Aorta (tissue), 5 donors: ENCODE results near the gene USP12. TPM values are rescaled to one million over a fixed set of nuclear protein-coding genes. Genes with fewer than 3 reads are reported as not detected.

Experiments
- ATAC-seq: fragments of 200-7000 bp; cut with Tn5 transposase; one replicate; pipeline ENCODE4 v1.9.1; 2022; ENCODE audit warnings: moderate library complexity; ENCODE audit not compliant: low FRiP score
- DNase-seq, 2 donors: peaks; one replicate each; pipeline ENCODE4 v3.0.0-alpha.2; 2020
- H3K27ac ChIP-seq, 2 donors: one replicate each; pipeline ENCODE4 v1.5.1; 2013; ENCODE audit warnings: low read length in 2 of 2, mild to moderate bottlenecking in 2 of 2, moderate library complexity in 2 of 2, control low read depth in 1 of 2, inconsistent platforms in 1 of 2, low read depth in 1 of 2
- H3K27me3 ChIP-seq, 2 donors: one replicate each; pipeline ENCODE4 v1.6.1; 2013; ENCODE audit warnings: control low read depth in 1 of 2, low read length in 1 of 2, mild to moderate bottlenecking in 1 of 2, moderate library complexity in 1 of 2; ENCODE audit not compliant: insufficient read depth in 2 of 2, control insufficient read depth in 1 of 2
- H3K36me3 ChIP-seq, 2 donors: one replicate each; pipeline ENCODE4 v1.6.1; 2013; ENCODE audit warnings: control low read depth in 1 of 2, low read length in 1 of 2, mild to moderate bottlenecking in 1 of 2; ENCODE audit not compliant: insufficient read depth in 2 of 2, control insufficient read depth in 1 of 2
- H3K4me1 ChIP-seq, 2 donors: one replicate each; pipeline ENCODE4 v1.6.1; 2013; ENCODE audit warnings: low read length in 2 of 2, control low read depth in 1 of 2, mild to moderate bottlenecking in 1 of 2, moderate library complexity in 1 of 2; ENCODE audit not compliant: insufficient read depth in 2 of 2, control insufficient read depth in 1 of 2
- H3K4me3 ChIP-seq, 2 donors: one replicate each; pipeline ENCODE4 v1.5.1; 2013; ENCODE audit warnings: low read length in 2 of 2, control low read depth in 1 of 2, mild to moderate bottlenecking in 1 of 2
- H3K9me3 ChIP-seq: one replicate; pipeline ENCODE4 v1.6.1; 2013; ENCODE audit warnings: mild to moderate bottlenecking, low read length; ENCODE audit not compliant: control insufficient read depth
- WGBS, 2 donors: extraction: QIAGEN DNeasy Blood & Tissue Kit; methylation state at CpG; one replicate each; pipeline ENCODE4 v1.1.7; 2013; 5-methylcytosine and 5-hydroxymethylcytosine counted together
- intact Hi-C, 2 donors: fragments of 100-400 bp; cut with DNase I; formaldehyde crosslinking; loops; one replicate each; pipeline versions ENCODE4 v1.14.2 to v1.15.0; 2022
- polyA plus RNA-seq, 2 donors: library from polyadenylated mRNA; stranded (reverse); fragments of 200-250 nt; gene quantifications; one replicate each; pipeline ENCODE4 v1.2.3, GENCODE V29; 2013
- total RNA-seq, 2 donors: library from RNA; stranded (reverse); fragmentation: NEBNext Ultra II Directional; extraction: Animal tissue kit (Norgen Biotek cat#: 25700); gene quantifications; one replicate each; pipeline ENCODE4 v1.2.1, GENCODE V29; 2021
- donor health status: healthy with polysubstance abuse.
- donor health status: Bipolar disorder and iron deficiency.
- donor health status: DM: no; HTN: no; CAD: no.
- donor health status: DM: no; HTN: no; CAD: no.
- donor health status: DM: yes; HTN: yes; CAD: no.

USP12 gene
- total and polyA plus RNA-seq, 4 donors: 18.2 to 47.2 (median 39.6) TPM

- Histone ChIP-seq H3K4me1 (peaks cover 4 to 6% of the 10 kb centered on the region in 2 donors), H3K27ac (no peak overlapping the region), H3K27me3 (no peaks in the 10 kb centered on the region), H3K36me3 (no peaks in the 10 kb centered on the region), H3K4me3 (no peak overlapping the region), H3K9me3 (no peaks in the 10 kb centered on the region)
- no peak for DNase-seq
- intact Hi-C loops: no loop called here
- WGBS, 2 donors: 18 to 27% methylated on average over 1 of the region's 1 CpG
- ATAC-seq: no peak
Measured at GRCh38 chr13:27117158-27117557, 54.5 kb downstream of the USP12 start.

- H3K4me1 ChIP-seq: peaks cover 2 to 5% of the 10 kb centered on the region in 2 donors
- WGBS, 2 donors: 82 to 89% methylated on average over 4 of the region's 4 CpGs
- DNase-seq: no peak
- H3K4me3 ChIP-seq: no peak overlapping the region
- no peak for ATAC-seq
- no peaks in the 10 kb centered on the region for H3K36me3 ChIP-seq
- no peaks in the 10 kb centered on the region for H3K27me3 ChIP-seq
- no peak overlapping the region for H3K27ac ChIP-seq
- H3K9me3 ChIP-seq: no peaks in the 10 kb centered on the region
- intact Hi-C loops: no loop called here
Measured at GRCh38 chr13:27113436-27113835, 58.2 kb downstream of the USP12 start.

- no peak for ATAC-seq
- no peak overlapping the region for H3K27ac ChIP-seq
- H3K4me1 ChIP-seq: peaks cover 2% of the 10 kb centered on the region in 2 donors
- DNase-seq: no peak
- no peaks in the 10 kb centered on the region for H3K27me3 ChIP-seq
- H3K4me3 ChIP-seq: no peak overlapping the region
- intact Hi-C loops: no loop called here
- no peaks in the 10 kb centered on the region for H3K9me3 ChIP-seq
- H3K36me3 ChIP-seq: no peaks in the 10 kb centered on the region
Measured at GRCh38 chr13:27112006-27112405, 59.6 kb downstream of the USP12 start.

GRCh38 chr13:27110056-27110746, 61.4 kb downstream of the USP12 start:
- intact Hi-C loops: no loop called here
- Histone ChIP-seq H3K9me3 (no peaks in the 10 kb centered on the region), H3K4me3 (no peak overlapping the region), H3K4me1 (peaks cover 2% of the 10 kb centered on the region in 2 donors), H3K27me3 (no peaks in the 10 kb centered on the region), H3K36me3 (no peaks in the 10 kb centered on the region), H3K27ac (no peak overlapping the region)
- ATAC-seq (no peak), DNase-seq (no peak)
- WGBS, 2 donors: 95 to 98% methylated on average over 3 of the region's 3 CpGs

GRCh38 chr13:27106144-27106543, 65.5 kb downstream of the USP12 start:
- Histone ChIP-seq H3K4me1 (peaks cover 0 to 3% of the 10 kb centered on the region in 2 donors), H3K36me3 (no peaks in the 10 kb centered on the region), H3K27ac (no peak overlapping the region), H3K4me3 (no peak overlapping the region), H3K27me3 (no peaks in the 10 kb centered on the region), H3K9me3 (no peaks in the 10 kb centered on the region)
- 89 to 90% methylated on average over 5 of the region's 5 CpGs for WGBS, 2 donors
- no peak for ATAC-seq
- intact Hi-C loops: no loop called here
- DNase-seq: no peak

- Histone ChIP-seq H3K4me3 (no peak overlapping the region), H3K4me1 (peaks cover 0 to 3% of the 10 kb centered on the region in 2 donors), H3K36me3 (no peaks in the 10 kb centered on the region), H3K9me3 (no peaks in the 10 kb centered on the region), H3K27ac (no peak overlapping the region), H3K27me3 (no peaks in the 10 kb centered on the region)
- WGBS, 2 donors: 71% methylated on average over 4 of the region's 4 CpGs
- intact Hi-C loops: no loop called here
- ATAC-seq: no peak
- no peak for DNase-seq
Measured at GRCh38 chr13:27104606-27105005, 67.0 kb downstream of the USP12 start.

- no peak overlapping the region for H3K4me3 ChIP-seq
- H3K9me3 ChIP-seq: no peaks in the 10 kb centered on the region
- intact Hi-C loops: no loop called here
- H3K27ac ChIP-seq: no peak overlapping the region
- H3K4me1 ChIP-seq: peaks cover 0 to 3% of the 10 kb centered on the region in 2 donors
- no peaks in the 10 kb centered on the region for H3K27me3 ChIP-seq
- DNase-seq (no peak), ATAC-seq (no peak)
- 96 to 98% methylated on average over 3 of the region's 3 CpGs for WGBS, 2 donors
- peaks cover 0 to 4% of the 10 kb centered on the region in 2 donors for H3K36me3 ChIP-seq
Measured at GRCh38 chr13:27101847-27102246, 69.8 kb downstream of the USP12 start.

- intact Hi-C loops: no loop called here
- Histone ChIP-seq H3K27me3 (no peaks in the 10 kb centered on the region), H3K4me3 (no peak overlapping the region), H3K4me1 (peaks cover 0 to 3% of the 10 kb centered on the region in 2 donors), H3K36me3 (peaks cover 0 to 4% of the 10 kb centered on the region in 2 donors), H3K9me3 (no peaks in the 10 kb centered on the region), H3K27ac (no peak overlapping the region)
- 95 to 100% methylated on average over 1 of the region's 1 CpG for WGBS, 2 donors
- DNase-seq (no peak), ATAC-seq (no peak)
Measured at GRCh38 chr13:27101289-27101688, 70.3 kb downstream of the USP12 start.

- DNase-seq (no peak), ATAC-seq (no peak)
- Histone ChIP-seq H3K4me3 (no peak overlapping the region), H3K27ac (no peak overlapping the region), H3K9me3 (no peaks in the 10 kb centered on the region), H3K27me3 (no peaks in the 10 kb centered on the region), H3K36me3 (peaks cover 2 to 4% of the 10 kb centered on the region in 2 donors), H3K4me1 (peaks cover 0 to 2% of the 10 kb centered on the region in 2 donors)
- intact Hi-C loops: no loop called here
Measured at GRCh38 chr13:27097691-27098090, 73.9 kb downstream of the USP12 start.
